22Rv1 (cell line): ENCODE data around the gene UTP11.

Experiments
- H3K27ac ChIP-seq: fragments of 450-650 bp; 2 replicates; pipeline ENCODE4 v1.5.1; 2017
- CTCF ChIP-seq: fragments of 450-650 bp; IDR thresholded peaks from 2 replicates; pipeline ENCODE4 v1.5.1; 2017; ENCODE audit warnings: mild to moderate bottlenecking
- ZFX ChIP-seq: fragments of 450-650 bp; IDR thresholded peaks from 2 replicates; pipeline ENCODE4 v1.6.1; 2017; ENCODE audit warnings: antibody characterized with exemption, borderline replicate concordance

UTP11 gene

GRCh38 chr1:38025664-38026063 lies 13.1 kb downstream of the UTP11 start:
- TF ChIP-seq ZFX (no peak), CTCF (no peak)
- no peak overlapping the region for H3K27ac ChIP-seq

- TF ChIP-seq CTCF (peak; percentile 78), ZFX (no peak)
- H3K27ac ChIP-seq = no peak overlapping the region
Observed at GRCh38 chr1:38026592-38027200, 14.2 kb downstream of the UTP11 start.

- no peak overlapping the region for H3K27ac ChIP-seq
- TF ChIP-seq ZFX (no peak), CTCF (no peak)
Observed at GRCh38 chr1:38027201-38028104, 14.9 kb downstream of the UTP11 start.

- TF ChIP-seq CTCF = no peak
- no peak overlapping the region for H3K27ac ChIP-seq
Observed at GRCh38 chr1:38028105-38028591, 15.6 kb downstream of the UTP11 start.

GRCh38 chr1:38028671-38029070 lies 16.1 kb downstream of the UTP11 start:
- no peak overlapping the region for H3K27ac ChIP-seq
- TF ChIP-seq CTCF = no peak
- TF ChIP-seq ZFX = no peak

- TF ChIP-seq ZFX (no peak), CTCF (no peak)
- H3K27ac ChIP-seq = no peak overlapping the region
Observed at GRCh38 chr1:38029081-38029681, 16.6 kb downstream of the UTP11 start.
